ENCODE results near the gene SLC13A3. TPM values are rescaled to one million over a fixed set of nuclear protein-coding genes. Genes with fewer than 3 reads are reported as not detected.

Gene SLC13A3
- polyA plus RNA-seq, 2 donors = 0.22 to 0.45 TPM

- WGBS, 2 donors = 69 to 79% methylated on average over 4 of the region's 4 CpGs
- H3K27me3 ChIP-seq (ENCODE audit: control insufficient read depth in 1 of 2, insufficient read depth in 2 of 2, low read length in 2 of 2) = peaks cover 0 to 3% of the 10 kb centered on the region in 2 donors
- H3K9me3 ChIP-seq (ENCODE audit: control insufficient read depth in 2 of 2, insufficient read depth in 1 of 2, low read depth in 1 of 2, low read length in 1 of 2) = no peaks in the 10 kb centered on the region
- H3K36me3 ChIP-seq (ENCODE audit: control insufficient read depth in 2 of 2, insufficient read depth in 2 of 2, low read length in 1 of 2) = no peaks in the 10 kb centered on the region
- no peak overlapping the region for H3K4me3 ChIP-seq (ENCODE audit: low read depth in 1 of 2, low read length in 2 of 2)
- peaks cover under 1% of the 10 kb centered on the region in 2 donors for H3K4me1 ChIP-seq (ENCODE audit: control insufficient read depth in 2 of 2, insufficient read depth in 2 of 2, low read length in 1 of 2)
- H3K27ac ChIP-seq (ENCODE audit: low read depth in 2 of 2, low read length in 1 of 2) = no peak overlapping the region
Measured at GRCh38 chr20:46646122-46646521, 5.1 kb downstream of the SLC13A3 start.

GRCh38 chr20:46644733-46645132 lies 6.5 kb downstream of the SLC13A3 start:
- Histone ChIP-seq H3K27me3 (ENCODE audit: control insufficient read depth in 1 of 2, insufficient read depth in 2 of 2, low read length in 2 of 2) (no peaks in the 10 kb centered on the region), H3K9me3 (ENCODE audit: control insufficient read depth in 2 of 2, insufficient read depth in 1 of 2, low read depth in 1 of 2, low read length in 1 of 2) (no peaks in the 10 kb centered on the region), H3K36me3 (ENCODE audit: control insufficient read depth in 2 of 2, insufficient read depth in 2 of 2, low read length in 1 of 2) (no peaks in the 10 kb centered on the region), H3K4me1 (ENCODE audit: control insufficient read depth in 2 of 2, insufficient read depth in 2 of 2, low read length in 1 of 2) (no peaks in the 10 kb centered on the region), H3K27ac (ENCODE audit: low read depth in 2 of 2, low read length in 1 of 2) (no peak overlapping the region), H3K4me3 (ENCODE audit: low read depth in 1 of 2, low read length in 2 of 2) (no peak overlapping the region)
- 77 to 100% methylated on average over 1 of the region's 1 CpG for WGBS, 2 donors

- Histone ChIP-seq H3K27ac (ENCODE audit: low read depth in 2 of 2, low read length in 1 of 2) (no peak overlapping the region), H3K9me3 (ENCODE audit: control insufficient read depth in 2 of 2, insufficient read depth in 1 of 2, low read depth in 1 of 2, low read length in 1 of 2) (no peaks in the 10 kb centered on the region), H3K4me3 (ENCODE audit: low read depth in 1 of 2, low read length in 2 of 2) (no peak overlapping the region), H3K4me1 (ENCODE audit: control insufficient read depth in 2 of 2, insufficient read depth in 2 of 2, low read length in 1 of 2) (no peaks in the 10 kb centered on the region), H3K36me3 (ENCODE audit: control insufficient read depth in 2 of 2, insufficient read depth in 2 of 2, low read length in 1 of 2) (no peaks in the 10 kb centered on the region), H3K27me3 (ENCODE audit: control insufficient read depth in 1 of 2, insufficient read depth in 2 of 2, low read length in 2 of 2) (no peaks in the 10 kb centered on the region)
- WGBS, 2 donors = 96 to 98% methylated on average over 3 of the region's 3 CpGs
Measured at GRCh38 chr20:46644160-46644559, 7.1 kb downstream of the SLC13A3 start.

- Histone ChIP-seq H3K27me3 (ENCODE audit: control insufficient read depth in 1 of 2, insufficient read depth in 2 of 2, low read length in 2 of 2) (no peaks in the 10 kb centered on the region), H3K9me3 (ENCODE audit: control insufficient read depth in 2 of 2, insufficient read depth in 1 of 2, low read depth in 1 of 2, low read length in 1 of 2) (no peaks in the 10 kb centered on the region), H3K4me3 (ENCODE audit: low read depth in 1 of 2, low read length in 2 of 2) (no peak overlapping the region), H3K4me1 (ENCODE audit: control insufficient read depth in 2 of 2, insufficient read depth in 2 of 2, low read length in 1 of 2) (no peaks in the 10 kb centered on the region), H3K27ac (ENCODE audit: low read depth in 2 of 2, low read length in 1 of 2) (no peak overlapping the region), H3K36me3 (ENCODE audit: control insufficient read depth in 2 of 2, insufficient read depth in 2 of 2, low read length in 1 of 2) (no peaks in the 10 kb centered on the region)
- WGBS, 2 donors = 72 to 82% methylated on average over 5 of the region's 5 CpGs
Measured at GRCh38 chr20:46642969-46643343, 8.3 kb downstream of the SLC13A3 start.

- WGBS, 2 donors = 82 to 84% methylated on average over 12 of the region's 12 CpGs
- H3K9me3 ChIP-seq (ENCODE audit: control insufficient read depth in 2 of 2, insufficient read depth in 1 of 2, low read depth in 1 of 2, low read length in 1 of 2) = no peaks in the 10 kb centered on the region
- no peak overlapping the region for H3K4me3 ChIP-seq (ENCODE audit: low read depth in 1 of 2, low read length in 2 of 2)
- H3K27ac ChIP-seq (ENCODE audit: low read depth in 2 of 2, low read length in 1 of 2) = no peak overlapping the region
- no peaks in the 10 kb centered on the region for H3K27me3 ChIP-seq (ENCODE audit: control insufficient read depth in 1 of 2, insufficient read depth in 2 of 2, low read length in 2 of 2)
- no peaks in the 10 kb centered on the region for H3K4me1 ChIP-seq (ENCODE audit: control insufficient read depth in 2 of 2, insufficient read depth in 2 of 2, low read length in 1 of 2)
- H3K36me3 ChIP-seq (ENCODE audit: control insufficient read depth in 2 of 2, insufficient read depth in 2 of 2, low read length in 1 of 2) = no peaks in the 10 kb centered on the region
Measured at GRCh38 chr20:46642265-46642968, 8.8 kb downstream of the SLC13A3 start.

- Histone ChIP-seq H3K27me3 (ENCODE audit: control insufficient read depth in 1 of 2, insufficient read depth in 2 of 2, low read length in 2 of 2) (no peaks in the 10 kb centered on the region), H3K4me3 (ENCODE audit: low read depth in 1 of 2, low read length in 2 of 2) (no peak overlapping the region), H3K4me1 (ENCODE audit: control insufficient read depth in 2 of 2, insufficient read depth in 2 of 2, low read length in 1 of 2) (no peaks in the 10 kb centered on the region), H3K27ac (ENCODE audit: low read depth in 2 of 2, low read length in 1 of 2) (no peak overlapping the region), H3K9me3 (ENCODE audit: control insufficient read depth in 2 of 2, insufficient read depth in 1 of 2, low read depth in 1 of 2, low read length in 1 of 2) (no peaks in the 10 kb centered on the region), H3K36me3 (ENCODE audit: control insufficient read depth in 2 of 2, insufficient read depth in 2 of 2, low read length in 1 of 2) (no peaks in the 10 kb centered on the region)
Measured at GRCh38 chr20:46641424-46641823, 9.8 kb downstream of the SLC13A3 start.

GRCh38 chr20:46640536-46641311 lies 10.5 kb downstream of the SLC13A3 start:
- WGBS, 2 donors = 54 to 58% methylated on average over 14 of the region's 14 CpGs
- H3K27ac ChIP-seq (ENCODE audit: low read depth in 2 of 2, low read length in 1 of 2) = no peak overlapping the region

GRCh38 chr20:46640044-46640443 lies 11.2 kb downstream of the SLC13A3 start:
- H3K9me3 ChIP-seq (ENCODE audit: control insufficient read depth in 2 of 2, insufficient read depth in 1 of 2, low read depth in 1 of 2, low read length in 1 of 2) = no peaks in the 10 kb centered on the region
- H3K27ac ChIP-seq (ENCODE audit: low read depth in 2 of 2, low read length in 1 of 2) = no peak overlapping the region
- H3K4me1 ChIP-seq (ENCODE audit: control insufficient read depth in 2 of 2, insufficient read depth in 2 of 2, low read length in 1 of 2) = no peaks in the 10 kb centered on the region
- no peaks in the 10 kb centered on the region for H3K36me3 ChIP-seq (ENCODE audit: control insufficient read depth in 2 of 2, insufficient read depth in 2 of 2, low read length in 1 of 2)
- H3K4me3 ChIP-seq (ENCODE audit: low read depth in 1 of 2, low read length in 2 of 2) = no peak overlapping the region
- H3K27me3 ChIP-seq (ENCODE audit: control insufficient read depth in 1 of 2, insufficient read depth in 2 of 2, low read length in 2 of 2) = no peaks in the 10 kb centered on the region
- 78 to 85% methylated on average over 6 of the region's 6 CpGs for WGBS, 2 donors

More at GRCh38 chr20:46640536-46641311, 10.5 kb downstream of the SLC13A3 start:
- no peaks in the 10 kb centered on the region for H3K9me3 ChIP-seq (ENCODE audit: control insufficient read depth in 2 of 2, insufficient read depth in 1 of 2, low read depth in 1 of 2, low read length in 1 of 2)
- H3K27me3 ChIP-seq (ENCODE audit: control insufficient read depth in 1 of 2, insufficient read depth in 2 of 2, low read length in 2 of 2) = no peaks in the 10 kb centered on the region
- H3K4me3 ChIP-seq (ENCODE audit: low read depth in 1 of 2, low read length in 2 of 2) = no peak overlapping the region
- no peaks in the 10 kb centered on the region for H3K4me1 ChIP-seq (ENCODE audit: control insufficient read depth in 2 of 2, insufficient read depth in 2 of 2, low read length in 1 of 2)
- no peaks in the 10 kb centered on the region for H3K36me3 ChIP-seq (ENCODE audit: control insufficient read depth in 2 of 2, insufficient read depth in 2 of 2, low read length in 1 of 2)

GRCh38 chr20:46639587-46639986 lies 11.7 kb downstream of the SLC13A3 start:
- H3K36me3 ChIP-seq (ENCODE audit: control insufficient read depth in 2 of 2, insufficient read depth in 2 of 2, low read length in 1 of 2) = no peaks in the 10 kb centered on the region
- H3K27ac ChIP-seq (ENCODE audit: low read depth in 2 of 2, low read length in 1 of 2) = no peak overlapping the region
- H3K4me1 ChIP-seq (ENCODE audit: control insufficient read depth in 2 of 2, insufficient read depth in 2 of 2, low read length in 1 of 2) = no peaks in the 10 kb centered on the region
- H3K27me3 ChIP-seq (ENCODE audit: control insufficient read depth in 1 of 2, insufficient read depth in 2 of 2, low read length in 2 of 2) = no peaks in the 10 kb centered on the region
- H3K9me3 ChIP-seq (ENCODE audit: control insufficient read depth in 2 of 2, insufficient read depth in 1 of 2, low read depth in 1 of 2, low read length in 1 of 2) = peaks cover 0 to 3% of the 10 kb centered on the region in 2 donors
- H3K4me3 ChIP-seq (ENCODE audit: low read depth in 1 of 2, low read length in 2 of 2) = no peak overlapping the region
- WGBS, 2 donors = 95% methylated on average over 3 of the region's 3 CpGs

- no peak overlapping the region for H3K4me3 ChIP-seq (ENCODE audit: low read depth in 1 of 2, low read length in 2 of 2)
- peaks cover 0 to 4% of the 10 kb centered on the region in 2 donors for H3K9me3 ChIP-seq (ENCODE audit: control insufficient read depth in 2 of 2, insufficient read depth in 1 of 2, low read depth in 1 of 2, low read length in 1 of 2)
- H3K4me1 ChIP-seq (ENCODE audit: control insufficient read depth in 2 of 2, insufficient read depth in 2 of 2, low read length in 1 of 2) = no peaks in the 10 kb centered on the region
- WGBS, 2 donors = 88 to 93% methylated on average over 4 of the region's 4 CpGs
- no peaks in the 10 kb centered on the region for H3K36me3 ChIP-seq (ENCODE audit: control insufficient read depth in 2 of 2, insufficient read depth in 2 of 2, low read length in 1 of 2)
- H3K27ac ChIP-seq (ENCODE audit: low read depth in 2 of 2, low read length in 1 of 2) = no peak overlapping the region
- H3K27me3 ChIP-seq (ENCODE audit: control insufficient read depth in 1 of 2, insufficient read depth in 2 of 2, low read length in 2 of 2) = no peaks in the 10 kb centered on the region
Measured at GRCh38 chr20:46638898-46639274, 12.4 kb downstream of the SLC13A3 start.
